Retinal pigment epithelial cell (primary cell): ENCODE measurements around the gene KCNQ1.

Source experiments
- DNase-seq: peaks from one replicate; pipeline ENCODE4 v3.0.0-alpha.2; 2010; ENCODE audit warnings: low read depth
- H3K4me3 ChIP-seq: 2 replicates; pipeline ENCODE4 v1.5.1; 2011; ENCODE audit warnings: mild to moderate bottlenecking, low read length, control low read depth, moderate library complexity
- CTCF ChIP-seq: conservative IDR thresholded peaks from 2 replicates; pipeline ENCODE4 v1.5.1; 2011; ENCODE audit warnings: low read depth, low read length, control low read depth, inconsistent platforms

KCNQ1 gene

GRCh38 chr11:2667940-2668339, 223.1 kb downstream of the KCNQ1 start:
- TF ChIP-seq CTCF: no peak
- H3K4me3 ChIP-seq: no peak overlapping the region
- no peak for DNase-seq

- TF ChIP-seq CTCF: no peak
- no peak overlapping the region for H3K4me3 ChIP-seq
- no peak for DNase-seq
Observed at GRCh38 chr11:2668876-2669275, 224.1 kb downstream of the KCNQ1 start.

GRCh38 chr11:2669634-2670469, 225.0 kb downstream of the KCNQ1 start:
- no peak for DNase-seq
- TF ChIP-seq CTCF: no peak
- H3K4me3 ChIP-seq: no peak overlapping the region

- H3K4me3 ChIP-seq: no peak overlapping the region
- TF ChIP-seq CTCF: no peak
- DNase-seq: no peak
Observed at GRCh38 chr11:2670541-2671100, 225.8 kb downstream of the KCNQ1 start.

GRCh38 chr11:2671748-2672147, 226.9 kb downstream of the KCNQ1 start:
- no peak for DNase-seq
- H3K4me3 ChIP-seq: no peak overlapping the region
- no peak for TF ChIP-seq CTCF

GRCh38 chr11:2672553-2673249, 227.9 kb downstream of the KCNQ1 start:
- TF ChIP-seq CTCF: no peak
- H3K4me3 ChIP-seq: no peak overlapping the region
- no peak for DNase-seq
